GM13977 (cell line): ENCODE results near the gene ENO1.
"Not testable (repeated sequence)": the region's sequence is repeated elsewhere in the genome, so short reads cannot be mapped to it uniquely, and the experiment has no call there.

ENCODE experiments used
- DNase-seq: peaks from one replicate; pipeline ENCODE4 v3.0.0; 2012; ENCODE audit warnings: low spot score
- CTCF ChIP-seq: IDR thresholded peaks from 2 replicates; pipeline ENCODE4 v1.5.1; 2012; ENCODE audit warnings: mild to moderate bottlenecking, control low read depth; ENCODE audit not compliant: insufficient read depth; ENCODE audit errors: extremely low read depth, missing control alignments
- in situ Hi-C: fragments of 300-500 bp; cut with MboI; formaldehyde crosslinking; loops from one replicate; pipeline ENCODE4 v1.12.0; 2022; ENCODE audit warnings: low sequenced_read_pairs, low pct_unique_long_range_greater_than_20kb, mixed read lengths, inconsistent platforms; ENCODE audit not compliant: unreplicated experiment

Gene ENO1

GRCh38 chr1:8892026-8892425 lies 13.5 kb upstream of the ENO1 start:
- in situ Hi-C loops: no loop called here
- no peak for DNase-seq
- TF ChIP-seq CTCF: no peak

- DNase-seq: no peak
- TF ChIP-seq CTCF: no peak
- in situ Hi-C loops: no loop called here
Observed at GRCh38 chr1:8891401-8891800, 12.9 kb upstream of the ENO1 start.

GRCh38 chr1:8889925-8890785 lies 11.7 kb upstream of the ENO1 start:
- no peak for TF ChIP-seq CTCF
- in situ Hi-C loops: no loop called here
- DNase-seq: no peak

- no peak for TF ChIP-seq CTCF
- DNase-seq: no peak
- in situ Hi-C loops: no loop called here
Observed at GRCh38 chr1:8889103-8889846, 10.8 kb upstream of the ENO1 start.

- no peak for DNase-seq
- in situ Hi-C loops: no loop called here
- no peak for TF ChIP-seq CTCF
Observed at GRCh38 chr1:8886589-8886988, 8.1 kb upstream of the ENO1 start.

GRCh38 chr1:8886031-8886524 lies 7.6 kb upstream of the ENO1 start:
- DNase-seq, in situ Hi-C loops: not testable (repeated sequence)

GRCh38 chr1:8884105-8884504 lies 5.6 kb upstream of the ENO1 start:
- in situ Hi-C loops, DNase-seq: not testable (repeated sequence)
